Middle frontal gyrus (tissue), 1 donor: ENCODE data around the gene HDLBP.

ENCODE experiments used
- DNase-seq: peaks from one replicate; pipeline ENCODE4 v3.0.0-alpha.2; 2015; ENCODE audit warnings: low spot score; ENCODE audit errors: extremely low spot score

Gene HDLBP

DNA sequence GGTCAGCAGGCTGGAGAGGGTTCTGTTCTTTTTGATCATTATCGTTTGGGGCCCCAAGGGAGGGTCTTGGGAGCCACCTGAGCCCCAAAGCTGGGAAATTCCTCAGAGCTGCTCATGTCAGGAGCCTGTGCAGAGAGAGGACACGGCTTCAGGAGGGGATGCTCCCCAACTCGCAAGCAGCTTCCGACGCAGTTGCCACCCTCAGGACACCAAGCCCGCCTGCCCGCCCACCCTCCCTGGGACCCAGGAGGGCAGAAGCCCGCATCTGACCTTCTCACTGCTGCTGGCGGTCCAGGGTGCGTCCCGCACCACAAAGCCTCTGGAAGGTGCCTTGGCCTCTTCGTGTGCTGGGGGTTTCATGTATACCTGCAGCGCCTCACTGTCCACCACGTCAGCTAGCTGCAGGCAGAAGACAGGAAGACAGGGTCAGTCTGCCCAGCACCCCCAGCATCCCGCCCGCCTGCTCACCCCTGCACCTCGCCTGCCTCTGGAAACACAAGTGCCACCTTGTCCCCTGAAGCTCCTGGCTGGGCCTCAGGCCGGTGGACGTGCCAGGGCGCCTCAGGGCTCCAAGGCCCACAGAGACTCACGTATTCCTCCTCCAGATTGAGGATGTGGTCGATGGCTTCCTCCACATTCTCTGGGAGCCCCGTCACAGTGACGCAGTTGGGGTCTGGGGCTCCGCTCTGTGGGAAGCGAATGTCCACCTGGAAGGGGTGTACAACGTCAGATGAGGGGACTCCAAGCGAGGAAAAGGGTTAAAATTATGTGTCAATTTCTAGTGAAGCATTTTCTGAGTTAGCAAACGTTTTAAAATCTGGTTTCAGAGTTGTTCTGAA lies 85.7 kb downstream of the HDLBP start:
- DNase-seq = no peak

DNA sequence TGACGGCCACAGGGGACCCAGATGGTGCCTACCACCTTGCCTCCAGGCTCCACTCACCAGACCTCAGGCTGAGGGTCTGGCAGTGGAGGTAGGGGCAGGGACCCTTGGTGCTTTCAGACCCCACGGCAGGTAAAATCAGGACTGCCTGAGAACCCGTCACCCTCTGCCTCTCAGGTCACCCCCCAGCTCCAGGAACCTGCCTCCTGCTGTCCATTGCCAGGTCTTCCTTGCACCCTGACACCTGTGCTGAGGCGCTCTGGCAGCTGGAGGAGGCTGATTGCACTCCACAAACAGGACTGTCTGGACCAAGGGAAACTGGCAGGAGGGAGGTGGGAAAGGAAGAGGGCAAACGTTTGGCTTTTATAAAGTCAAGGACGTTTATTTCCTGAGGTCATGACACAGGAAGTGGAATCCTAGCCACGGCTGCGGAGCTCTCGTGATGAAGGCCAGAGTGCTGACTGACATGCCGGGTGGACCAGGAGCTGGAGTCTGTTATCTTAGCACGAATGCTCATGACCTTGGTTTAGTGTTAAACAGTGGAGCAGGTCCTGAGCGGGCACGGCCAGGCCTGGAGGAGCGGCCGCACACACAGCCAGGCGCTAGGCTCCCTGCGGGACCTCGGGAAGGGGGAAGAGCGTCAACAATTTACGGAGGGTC lies 86.5 kb downstream of the HDLBP start:
- DNase-seq = no peak

DNA sequence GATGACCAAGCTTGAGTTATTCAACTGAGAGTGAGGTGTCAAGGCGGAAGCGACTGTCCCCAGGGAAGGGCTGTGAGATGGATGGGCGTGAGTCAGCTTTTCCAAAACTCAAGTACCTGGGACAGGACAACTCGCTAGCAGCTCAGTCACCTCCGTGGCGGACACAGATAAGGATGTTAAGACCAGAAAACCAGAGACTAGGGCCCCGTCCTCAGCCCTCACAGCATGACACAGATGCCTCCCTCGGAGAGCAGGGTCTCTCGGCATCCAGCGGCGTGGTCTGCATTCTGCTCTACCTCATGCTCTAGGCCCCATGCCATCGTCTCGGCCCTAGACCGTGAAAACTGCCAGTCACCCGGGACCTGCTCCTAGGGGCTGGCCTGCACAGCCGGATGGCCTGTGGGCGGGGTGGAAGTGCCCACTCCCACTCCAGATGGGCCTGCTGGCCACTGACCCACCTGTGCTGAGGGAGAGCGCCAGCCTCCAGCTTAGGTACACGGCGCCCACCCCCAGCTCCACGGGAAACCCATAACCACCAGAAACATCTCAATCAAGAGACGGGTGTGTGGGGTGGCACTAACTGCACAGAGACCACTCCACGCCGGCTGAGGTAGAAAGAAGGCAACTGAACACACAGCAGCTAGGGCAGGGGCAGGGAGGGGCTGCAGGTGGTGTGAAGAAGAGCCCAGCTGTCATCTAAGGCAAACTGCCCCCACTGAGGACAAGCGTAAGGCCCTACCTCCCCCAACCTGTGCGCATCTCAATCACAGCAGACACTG lies 87.2 kb downstream of the HDLBP start:
- DNase-seq = no peak

DNA sequence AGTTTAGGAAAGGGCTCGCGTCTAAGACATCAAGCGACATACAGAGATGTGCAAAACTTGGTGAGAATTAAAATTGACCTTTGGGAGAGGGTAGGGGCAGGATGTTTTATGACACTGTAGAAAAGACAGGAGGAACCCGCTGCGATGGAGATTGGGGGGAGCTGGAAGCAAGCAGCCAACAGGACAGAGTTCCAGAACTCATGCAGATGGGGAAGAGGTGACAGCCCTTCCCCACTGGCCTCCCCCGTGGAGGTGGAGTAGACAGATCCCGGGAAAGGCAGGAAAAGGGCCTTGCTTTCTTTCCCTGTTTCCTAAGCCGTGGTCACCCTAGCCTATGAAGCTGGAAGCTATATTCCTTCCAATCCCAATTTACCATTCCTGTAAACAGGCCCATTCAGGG lies 87.9 kb downstream of the HDLBP start:
- no peak for DNase-seq

DNA sequence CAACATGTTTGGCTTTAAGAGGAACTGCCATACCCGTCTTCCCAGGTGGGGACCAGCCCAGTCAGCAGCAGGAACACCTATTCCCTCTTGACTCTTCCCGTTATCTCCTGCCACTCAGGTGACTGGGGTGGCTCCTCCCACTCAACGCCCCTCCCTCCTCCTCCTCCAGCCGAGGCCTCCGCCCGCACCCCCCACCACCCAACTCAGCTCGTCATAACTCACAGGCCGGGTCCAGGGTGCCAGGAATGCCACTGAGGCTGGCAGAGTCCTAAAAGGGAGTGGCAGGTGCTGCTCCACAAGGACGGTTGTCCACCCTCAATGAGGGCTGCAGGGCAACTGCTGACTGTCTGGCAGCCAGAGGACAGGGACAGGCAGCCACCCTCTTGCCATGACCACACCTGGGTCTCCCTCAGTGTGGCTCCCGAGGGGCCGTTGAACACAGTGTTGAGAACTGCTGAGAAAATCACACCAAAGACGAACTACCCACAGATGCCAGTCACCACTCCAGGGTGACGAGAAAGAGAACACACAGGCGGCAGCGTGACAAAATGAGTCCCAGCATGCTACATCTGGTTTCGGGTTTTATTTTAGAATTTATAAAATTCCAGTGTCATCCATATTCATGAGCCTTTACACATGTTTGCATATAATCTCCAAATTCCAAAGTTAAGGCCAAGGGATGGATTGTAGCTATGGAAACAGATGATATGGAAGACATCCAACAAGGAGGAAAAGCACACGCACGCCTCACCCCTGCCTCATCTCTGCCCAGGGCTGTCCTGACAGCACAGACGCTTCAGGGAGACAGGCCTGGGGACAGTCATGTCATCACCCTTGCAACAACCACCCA lies 88.5 kb downstream of the HDLBP start:
- DNase-seq = peak; percentile 36

DNA sequence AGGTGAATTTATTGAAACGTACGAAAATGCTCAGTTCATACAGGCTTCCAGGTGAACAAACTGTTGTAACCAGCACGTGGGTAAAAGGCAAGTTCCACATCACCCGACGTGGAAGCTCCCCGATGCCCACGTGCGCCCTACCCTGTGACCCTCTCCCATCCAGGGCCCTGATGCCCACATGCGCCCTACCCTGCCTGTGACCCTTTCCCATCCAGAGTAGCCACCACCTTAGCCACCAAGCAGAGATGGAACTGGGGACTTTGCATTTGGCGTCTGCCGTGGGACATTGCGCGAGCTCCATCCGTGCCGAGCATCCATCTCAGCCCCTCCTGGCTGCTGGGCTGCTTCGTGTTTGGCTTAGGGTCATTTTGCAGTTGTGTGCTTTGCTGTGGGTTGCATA lies 89.5 kb downstream of the HDLBP start:
- DNase-seq = no peak

DNA sequence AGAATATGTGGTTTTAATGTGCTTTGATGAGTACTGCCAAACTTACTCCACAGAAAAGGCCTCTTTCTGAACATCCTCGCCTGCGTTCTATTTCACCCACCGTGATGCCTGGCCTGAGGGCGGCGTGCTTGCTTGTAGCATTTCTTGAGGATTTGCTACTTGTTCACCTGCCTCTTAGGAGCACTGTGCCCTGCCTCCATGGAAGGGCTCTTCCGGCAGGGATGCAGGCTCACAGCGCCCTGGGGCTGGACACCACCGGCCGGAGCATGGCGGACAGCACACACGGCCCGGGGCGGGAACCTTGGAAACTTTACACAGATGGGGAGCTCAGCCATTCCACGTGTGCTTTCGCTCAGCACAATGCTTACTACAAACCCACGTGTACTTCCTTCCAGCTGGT lies 89.9 kb downstream of the HDLBP start:
- DNase-seq = no peak

DNA sequence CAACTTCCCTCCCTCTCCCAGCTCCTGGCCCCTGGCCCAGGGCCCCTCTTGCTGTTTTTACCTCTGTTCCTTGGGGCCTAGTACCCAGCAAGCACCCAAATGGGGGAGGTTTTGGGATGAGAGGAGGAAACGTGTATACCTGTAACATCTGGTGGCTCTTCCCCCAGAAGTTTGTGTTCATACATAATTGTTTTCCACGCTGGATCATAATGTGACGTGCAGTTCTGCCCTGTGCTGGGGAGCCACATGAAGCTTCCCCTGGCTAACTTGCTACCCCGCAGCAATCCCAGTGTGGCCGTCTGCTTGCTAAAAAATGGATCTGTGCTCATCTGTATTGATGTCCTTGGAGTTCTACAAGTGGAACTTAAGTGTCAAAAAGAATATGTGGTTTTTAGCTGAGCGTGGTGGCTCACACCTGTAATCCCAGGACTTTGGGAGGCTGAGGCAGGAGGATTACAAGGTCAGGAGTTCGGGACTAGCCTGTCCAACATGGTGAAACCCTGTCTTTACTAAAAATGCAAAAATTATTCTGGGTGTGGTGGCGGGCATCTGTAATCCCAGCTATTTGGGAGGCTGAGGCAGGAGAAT lies 90.5 kb downstream of the HDLBP start:
- DNase-seq = no peak

DNA sequence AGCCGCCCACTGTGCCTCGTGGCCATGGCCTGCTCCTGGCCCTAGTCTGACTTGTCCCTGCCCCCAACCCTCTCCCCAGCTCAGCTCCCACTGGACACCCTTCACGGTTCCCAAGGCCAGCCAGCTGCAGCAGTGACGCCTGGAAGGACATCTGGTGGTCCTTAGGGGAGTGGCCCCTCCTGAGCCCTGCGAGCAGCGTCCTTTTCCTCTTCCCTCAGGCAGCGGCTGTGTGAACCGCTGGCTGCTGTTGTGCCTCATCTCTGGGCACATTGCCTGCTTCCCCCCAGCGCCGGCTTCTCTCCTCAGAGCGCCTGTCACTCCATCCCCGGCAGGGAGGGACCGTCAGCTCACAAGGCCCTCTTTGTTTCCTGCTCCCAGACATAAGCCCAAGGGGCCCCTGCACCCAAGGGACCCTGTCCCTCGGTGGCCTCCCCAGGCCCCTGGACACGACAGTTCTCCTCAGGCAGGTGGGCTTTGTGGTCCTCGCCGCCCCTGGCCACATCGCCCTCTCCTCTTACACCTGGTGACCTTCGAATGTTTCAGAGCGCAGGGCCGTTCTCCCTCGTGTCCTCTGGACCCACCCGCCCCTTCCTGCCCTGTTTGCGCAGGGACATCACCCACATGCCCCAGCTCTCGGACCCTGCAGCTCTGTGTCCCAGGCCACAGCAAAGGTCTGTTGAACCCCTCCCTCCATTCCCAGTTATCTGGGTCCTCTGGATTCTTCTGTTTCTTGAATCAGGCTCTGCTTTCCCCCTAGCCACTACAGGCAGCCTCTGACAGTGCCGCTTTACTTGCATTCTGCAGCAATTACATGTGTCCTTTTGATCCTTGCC lies 91.2 kb downstream of the HDLBP start:
- DNase-seq = peak; percentile 80

DNA sequence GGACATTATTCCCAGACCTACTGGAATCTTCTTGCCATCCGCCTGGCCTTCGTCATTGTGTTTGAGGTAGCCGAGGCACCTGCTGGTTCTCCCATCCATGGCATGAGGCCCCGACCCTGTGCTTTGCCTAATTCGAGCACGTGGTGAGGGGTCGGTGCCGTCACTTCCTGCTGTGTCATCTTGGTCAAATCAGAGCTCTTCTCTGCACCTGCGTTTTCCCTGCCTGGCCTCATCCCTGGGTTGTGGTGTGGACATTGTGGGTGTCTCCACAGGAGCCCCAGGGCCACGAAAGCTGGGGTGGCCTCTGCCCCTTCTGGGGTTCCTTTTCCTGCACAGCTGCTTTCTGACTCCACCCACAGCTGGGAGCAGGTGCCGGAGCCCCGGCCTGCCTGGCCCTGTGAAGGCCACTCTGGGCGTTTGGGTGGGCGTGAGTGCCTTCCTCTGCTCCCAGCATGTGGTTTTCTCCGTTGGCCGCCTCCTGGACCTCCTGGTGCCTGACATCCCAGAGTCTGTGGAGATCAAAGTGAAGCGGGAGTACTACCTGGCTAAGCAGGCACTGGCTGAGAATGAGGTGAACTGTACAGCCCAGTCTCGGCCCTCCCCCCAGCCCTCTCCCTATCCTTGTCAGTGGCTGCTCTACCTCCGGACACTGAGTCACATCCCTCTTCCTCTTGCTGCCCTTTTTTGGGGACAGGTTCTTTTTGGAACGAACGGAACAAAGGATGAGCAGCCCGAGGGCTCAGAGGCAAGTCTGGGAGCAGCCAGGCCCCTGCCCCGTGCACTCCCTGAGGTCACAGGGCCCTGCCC lies 92.1 kb downstream of the HDLBP start:
- DNase-seq = no peak

DNA sequence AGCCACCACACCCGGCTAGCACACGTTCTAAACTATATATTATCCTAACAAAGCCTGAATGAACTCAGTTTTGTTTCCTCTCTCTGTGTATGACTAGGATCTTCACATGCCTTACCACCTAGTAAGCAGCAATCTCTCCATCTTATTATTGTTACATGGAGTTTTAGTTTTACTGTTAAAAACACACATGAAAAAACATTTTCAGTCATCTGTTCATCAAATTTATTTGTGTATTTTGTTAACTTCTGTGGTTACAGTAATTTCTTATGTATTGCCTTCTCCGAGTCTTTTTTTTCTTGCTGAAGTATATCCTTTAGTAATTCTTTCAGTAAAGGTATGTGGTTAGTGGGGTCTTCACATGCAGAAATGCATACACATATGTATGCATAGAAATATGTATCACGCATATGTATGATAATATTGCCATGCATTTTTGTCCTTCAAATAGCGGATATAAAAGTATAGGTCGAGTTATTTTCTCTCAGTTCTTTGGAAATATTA lies 95.6 kb downstream of the HDLBP start:
- DNase-seq = no peak

DNA sequence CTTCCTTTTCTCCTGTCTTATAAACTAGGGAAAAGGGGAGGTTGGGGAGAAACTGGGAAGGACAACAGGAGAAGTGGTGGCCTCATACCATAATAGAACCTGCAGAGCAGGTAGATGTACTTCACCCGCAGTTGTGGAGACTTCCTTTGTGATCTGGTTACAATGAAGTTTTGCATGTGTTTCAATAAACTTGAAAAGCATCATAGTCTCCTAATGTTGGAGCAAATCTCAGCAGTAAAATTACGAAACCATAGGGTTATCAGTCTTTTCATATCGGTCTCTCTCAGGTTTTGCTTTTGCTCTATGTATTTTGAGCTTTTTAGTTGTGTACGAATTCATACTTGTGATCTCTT lies 96.5 kb downstream of the HDLBP start:
- DNase-seq = no peak

DNA sequence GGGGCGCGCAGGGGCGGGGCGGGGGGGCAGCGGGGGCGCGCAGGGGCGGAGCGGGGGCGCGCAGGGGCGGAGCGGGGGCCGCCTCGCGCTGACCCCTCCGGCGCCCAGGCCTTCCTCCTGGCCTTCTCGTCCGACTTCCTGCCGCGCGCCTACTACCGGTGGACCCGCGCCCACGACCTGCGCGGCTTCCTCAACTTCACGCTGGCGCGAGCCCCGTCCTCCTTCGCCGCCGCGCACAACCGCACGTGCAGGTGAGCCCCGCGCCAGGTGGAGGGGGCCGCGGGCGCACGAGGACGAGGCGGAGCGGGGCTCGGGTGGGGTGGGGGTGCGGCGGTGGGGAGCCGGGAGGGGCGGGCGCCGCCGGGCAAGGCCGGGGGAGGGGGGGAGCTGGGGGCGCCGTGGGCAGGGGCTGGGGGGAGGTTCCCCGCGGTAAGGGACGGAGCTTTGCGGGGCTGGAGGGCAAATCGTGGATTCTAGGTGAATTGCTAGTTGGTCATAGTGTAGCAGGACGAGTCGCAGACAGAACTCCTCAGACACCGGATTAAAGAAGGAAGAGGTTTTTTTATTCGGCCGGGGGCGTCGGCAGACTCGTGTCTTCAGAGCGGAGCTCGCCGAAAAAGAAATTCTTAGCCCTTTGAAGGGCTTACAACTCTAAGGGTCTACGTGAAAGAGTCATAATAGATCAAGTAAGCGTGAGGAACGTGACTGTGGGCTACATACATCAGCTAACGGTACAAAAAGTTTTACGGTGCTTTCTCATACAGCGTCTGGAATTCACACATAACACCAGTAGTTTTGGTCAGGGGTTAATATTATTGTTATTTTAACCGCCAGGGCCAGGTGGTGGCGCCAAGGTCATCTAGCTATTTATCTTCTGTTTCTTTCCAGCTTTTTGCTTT lies 97.1 kb downstream of the HDLBP start:
- no peak for DNase-seq

DNA sequence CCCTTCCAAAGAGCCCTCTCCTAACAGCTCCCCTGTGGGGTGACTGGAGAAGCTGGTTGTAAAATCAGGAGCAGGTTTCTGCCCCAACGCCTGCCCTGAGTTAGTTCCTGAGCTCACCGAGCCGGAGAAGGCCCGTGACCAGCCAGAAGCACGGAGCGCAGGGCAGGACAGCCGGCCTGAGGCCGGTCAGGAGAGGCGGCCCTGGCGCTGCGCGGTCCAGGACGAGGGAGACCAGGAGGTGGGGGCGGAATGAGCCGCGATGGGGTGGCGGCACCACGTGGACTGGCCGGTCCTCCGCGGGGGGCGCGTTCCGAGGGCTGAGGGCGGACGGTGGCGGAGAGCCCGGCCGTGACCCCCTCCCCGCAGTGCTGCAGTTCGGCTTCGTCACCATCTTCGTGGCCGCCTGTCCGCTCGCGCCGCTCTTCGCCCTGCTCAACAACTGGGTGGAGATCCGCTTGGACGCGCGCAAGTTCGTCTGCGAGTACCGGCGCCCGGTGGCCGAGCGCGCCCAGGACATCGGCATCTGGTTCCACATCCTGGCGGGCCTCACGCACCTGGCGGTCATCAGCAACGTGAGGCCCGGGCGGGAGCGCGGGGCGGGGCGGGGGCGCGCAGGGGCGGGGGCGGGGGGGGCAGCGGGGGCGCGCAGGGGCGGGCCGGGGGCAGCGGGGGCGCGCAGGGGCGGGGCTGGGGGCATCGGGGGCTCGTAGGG lies 98.0 kb downstream of the HDLBP start:
- DNase-seq = no peak

DNA sequence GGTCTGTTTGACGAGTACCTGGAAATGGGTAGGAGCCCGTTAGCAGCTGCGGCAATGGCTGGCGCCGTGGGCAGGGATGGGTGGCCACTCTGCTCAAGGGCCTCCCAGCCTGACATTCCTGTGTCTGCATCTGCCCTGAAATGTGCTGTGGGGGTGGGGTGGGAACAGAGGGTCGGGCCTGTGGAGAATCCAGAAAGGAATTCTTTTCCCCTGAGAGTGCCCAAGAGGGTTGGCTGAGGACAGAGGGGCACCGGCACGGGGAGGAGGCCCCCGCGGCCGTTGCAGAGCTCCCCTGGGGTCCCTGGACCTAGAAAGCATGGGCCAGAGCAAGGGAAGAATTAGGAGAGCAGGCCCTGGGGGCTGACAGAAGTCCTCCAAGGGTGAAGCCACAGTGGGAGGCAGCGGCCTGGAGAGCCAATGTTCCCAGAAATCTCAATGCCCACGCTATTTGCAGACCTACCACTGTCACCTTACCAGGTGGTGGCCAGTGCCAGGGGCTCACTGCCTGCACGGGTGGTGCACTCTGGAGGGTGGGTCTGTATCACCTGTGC lies 99.2 kb downstream of the HDLBP start:
- no peak for DNase-seq

DNA sequence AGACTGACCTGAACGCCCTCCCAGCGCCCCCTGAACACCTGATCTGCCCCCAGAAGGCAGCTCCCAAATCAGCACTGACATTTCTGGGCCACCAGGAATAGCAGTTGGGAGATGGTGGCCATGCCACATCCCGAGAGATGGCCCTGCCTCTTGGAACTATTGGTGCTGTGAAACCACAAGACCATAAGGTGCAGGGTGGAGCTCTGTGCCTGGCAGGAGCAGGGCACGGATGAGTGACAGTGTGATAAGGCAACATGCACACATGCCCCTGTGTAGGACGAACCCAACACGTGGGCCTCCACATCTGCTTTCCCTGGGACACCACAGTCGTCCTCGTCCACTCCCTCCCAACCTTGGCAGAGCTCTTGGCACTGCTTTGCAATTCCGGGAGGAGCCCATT lies 100.1 kb downstream of the HDLBP start:
- DNase-seq = no peak

DNA sequence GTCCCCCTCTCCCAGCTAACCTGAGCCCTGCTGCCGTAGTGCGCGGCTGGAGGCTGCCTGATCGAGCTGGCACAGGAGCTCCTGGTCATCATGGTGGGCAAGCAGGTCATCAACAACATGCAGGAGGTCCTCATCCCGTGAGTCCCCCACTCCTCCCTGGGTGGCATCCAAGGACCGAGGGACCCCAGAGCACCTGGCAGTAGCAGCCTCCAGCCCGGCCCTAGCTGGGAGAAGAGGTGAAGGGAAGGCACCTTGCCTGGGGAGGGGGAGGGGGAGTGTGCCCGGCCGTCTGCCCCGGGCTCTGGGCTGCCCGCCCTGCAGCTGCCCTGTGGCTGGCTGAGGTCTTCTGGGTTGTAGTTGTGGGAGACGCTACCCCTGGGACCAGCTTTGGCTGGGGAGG lies 100.7 kb downstream of the HDLBP start:
- DNase-seq = no peak
